Hematopoietic multipotent progenitor cell treated with erythropoietin and hydrocortisone succinate and interleukin-3 and kit ligand, for 4 days (in vitro differentiated cells): ENCODE data around the gene DENND5B.
"Not testable (repeated sequence)": the region's sequence is repeated elsewhere in the genome, so short reads cannot be mapped to it uniquely, and the experiment has no call there.

Experiments
- DNase-seq: peaks from one replicate; pipeline ENCODE4 v3.0.0-alpha.2; 2015

Gene DENND5B

DNA sequence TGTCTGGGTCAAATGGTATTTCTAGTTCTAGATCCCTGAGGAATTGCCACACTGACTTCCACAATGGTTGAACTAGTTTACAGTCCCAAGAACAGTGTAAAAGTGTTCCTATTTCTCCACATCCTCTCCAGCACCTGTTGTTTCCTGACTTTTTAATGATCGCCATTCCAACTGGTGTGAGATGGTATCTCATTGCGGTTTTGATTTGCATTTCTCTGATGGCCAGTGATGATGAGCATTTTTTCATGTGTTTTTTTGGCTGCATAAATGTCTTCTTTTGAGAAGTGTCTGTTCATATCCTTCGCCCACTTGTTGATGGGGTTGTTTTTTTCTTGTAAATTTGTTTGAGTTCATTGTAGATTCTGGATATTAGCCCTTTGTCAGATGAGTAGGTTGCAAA lies 40.3 kb downstream of the DENND5B start:
- DNase-seq = not testable (repeated sequence)

DNA sequence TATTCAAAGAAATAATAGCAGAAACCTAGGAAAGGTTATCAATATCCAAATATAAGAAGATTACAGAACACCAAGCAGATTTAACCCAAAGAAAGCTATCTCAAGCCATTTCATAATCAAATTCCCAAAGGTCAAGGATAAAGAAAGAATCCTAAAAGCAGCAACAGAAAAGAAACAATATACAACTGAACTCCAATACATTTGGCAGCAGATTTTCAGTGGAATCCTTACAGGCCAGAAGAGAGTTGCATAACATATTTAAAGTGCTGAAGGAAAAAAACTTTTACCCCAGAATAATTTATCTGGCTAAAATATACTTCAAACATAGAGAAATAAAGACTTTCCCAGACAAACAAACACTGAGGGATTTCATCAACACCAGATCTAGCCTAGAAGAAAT lies 54.3 kb downstream of the DENND5B start:
- no peak for DNase-seq

DNA sequence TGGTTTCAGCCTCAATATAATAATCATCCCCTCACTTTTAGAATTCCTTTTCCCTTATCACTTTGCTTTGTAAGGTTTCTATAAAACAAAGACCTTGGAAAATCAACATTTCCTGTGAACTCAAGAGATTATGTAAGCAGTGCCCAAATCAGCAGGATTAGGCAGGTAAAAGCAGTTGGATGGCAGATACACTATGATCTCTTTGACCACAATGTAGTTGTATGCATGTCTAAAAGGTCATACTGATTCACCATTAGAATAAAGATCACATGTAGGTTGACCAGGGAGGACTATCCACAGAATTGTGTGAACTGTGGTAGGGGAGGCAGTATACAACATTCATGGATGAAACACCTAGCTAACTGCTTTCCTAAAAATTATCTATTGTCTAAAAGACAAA lies 57.5 kb downstream of the DENND5B start:
- no peak for DNase-seq

DNA sequence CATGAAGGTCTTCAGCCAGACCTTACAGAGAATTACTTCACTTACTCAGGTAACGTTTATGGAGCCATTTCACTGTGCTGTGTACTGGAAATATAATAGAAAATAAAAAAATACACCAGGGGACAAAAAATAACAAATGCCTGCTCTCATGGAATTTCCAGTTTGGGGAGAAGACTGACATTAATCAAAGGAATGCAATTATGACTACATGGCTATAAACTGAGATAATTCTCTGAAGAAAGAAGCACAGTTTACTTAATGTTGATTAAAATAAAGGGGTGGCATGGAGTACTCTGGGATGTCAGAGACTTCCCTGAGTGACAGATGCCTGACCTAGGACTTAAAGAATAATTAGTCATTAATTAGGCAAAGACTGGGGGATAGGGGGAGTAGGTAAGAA lies 59.0 kb downstream of the DENND5B start:
- no peak for DNase-seq

DNA sequence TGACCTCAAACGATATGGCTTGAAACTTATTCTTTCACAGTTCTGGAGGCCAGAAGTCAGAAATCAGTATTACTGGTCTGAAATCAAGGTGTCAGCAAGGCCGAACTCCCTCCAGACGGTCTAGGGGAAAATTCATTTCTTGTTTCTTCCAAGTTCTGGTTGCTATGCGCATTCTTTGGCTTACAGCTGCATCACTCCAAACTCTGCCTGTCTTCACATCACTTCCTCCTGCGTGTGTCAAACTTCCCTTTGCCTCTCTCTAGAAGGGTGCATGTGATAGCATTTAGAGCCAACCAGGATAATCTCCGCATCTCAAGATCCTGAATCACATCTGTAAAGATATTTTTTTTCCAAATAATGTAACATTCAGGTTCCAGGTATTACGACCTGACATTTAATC lies 62.8 kb downstream of the DENND5B start:
- DNase-seq = no peak

DNA sequence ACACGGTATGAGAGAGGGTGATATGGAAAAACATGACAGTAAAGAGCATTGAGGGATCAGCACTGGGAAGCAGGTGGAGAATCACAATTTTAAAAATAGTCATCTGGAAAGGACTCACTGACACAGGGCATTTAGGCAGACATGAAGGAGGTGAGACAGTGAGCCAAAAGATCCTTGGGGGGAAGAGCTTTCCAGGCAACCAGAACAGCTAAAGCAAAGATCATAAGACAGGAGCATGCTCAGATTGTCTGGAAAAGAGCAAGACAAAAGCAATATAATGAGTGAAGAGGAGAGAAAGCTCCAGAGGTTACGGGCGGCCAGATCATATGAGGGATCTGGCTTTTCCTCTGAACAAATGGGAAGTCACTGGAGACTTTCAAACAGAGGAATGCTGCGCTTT lies 63.9 kb downstream of the DENND5B start:
- DNase-seq = no peak

DNA sequence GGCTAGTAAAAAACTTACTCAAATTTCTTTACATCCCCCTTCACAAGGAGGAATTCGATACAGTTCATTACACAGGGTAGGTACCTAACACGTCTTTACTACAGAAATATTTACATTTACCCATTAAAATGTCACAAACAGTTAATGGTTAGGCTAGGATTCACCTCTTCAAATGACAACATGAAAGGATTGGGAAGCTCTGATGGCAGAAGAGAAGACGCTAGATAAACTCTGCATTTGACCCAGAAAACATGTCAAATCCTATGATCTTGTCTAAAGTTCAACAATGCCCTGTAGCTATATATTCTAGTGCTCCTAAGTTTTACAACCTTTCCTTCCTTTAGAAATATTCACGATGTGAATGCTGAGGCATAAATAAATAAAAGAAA lies 64.8 kb downstream of the DENND5B start:
- no peak for DNase-seq

DNA sequence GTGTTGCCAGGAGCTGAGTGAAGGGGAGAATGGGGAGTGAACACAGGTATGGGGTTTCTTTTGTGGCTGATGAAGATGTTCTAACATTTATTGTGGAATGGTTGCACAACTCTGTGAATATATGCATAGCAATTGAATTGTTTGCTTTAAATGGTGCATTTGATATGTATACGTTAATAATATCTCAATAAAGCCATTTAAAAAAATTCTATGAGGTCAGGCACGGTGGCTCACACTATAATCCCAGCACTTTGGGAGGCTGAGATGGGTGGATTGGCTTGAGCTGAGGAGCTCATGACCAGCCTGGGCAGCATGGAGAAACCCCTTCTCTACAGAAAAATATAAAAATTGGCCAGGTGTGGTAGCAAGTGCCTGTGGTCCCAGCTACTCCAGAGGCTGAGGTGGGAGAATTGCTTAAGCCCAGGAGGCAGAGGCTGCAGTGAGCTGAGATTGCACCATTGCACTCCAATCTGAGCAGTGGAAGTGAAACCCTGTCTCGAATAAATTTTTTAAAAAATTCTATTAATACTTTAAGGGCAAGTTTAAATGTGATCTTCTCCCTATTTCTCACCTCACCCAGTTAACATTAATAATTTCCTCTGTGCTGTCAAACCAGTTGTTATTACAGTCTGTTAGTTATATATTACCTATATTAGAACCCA lies 65.3 kb downstream of the DENND5B start:
- DNase-seq = no peak

DNA sequence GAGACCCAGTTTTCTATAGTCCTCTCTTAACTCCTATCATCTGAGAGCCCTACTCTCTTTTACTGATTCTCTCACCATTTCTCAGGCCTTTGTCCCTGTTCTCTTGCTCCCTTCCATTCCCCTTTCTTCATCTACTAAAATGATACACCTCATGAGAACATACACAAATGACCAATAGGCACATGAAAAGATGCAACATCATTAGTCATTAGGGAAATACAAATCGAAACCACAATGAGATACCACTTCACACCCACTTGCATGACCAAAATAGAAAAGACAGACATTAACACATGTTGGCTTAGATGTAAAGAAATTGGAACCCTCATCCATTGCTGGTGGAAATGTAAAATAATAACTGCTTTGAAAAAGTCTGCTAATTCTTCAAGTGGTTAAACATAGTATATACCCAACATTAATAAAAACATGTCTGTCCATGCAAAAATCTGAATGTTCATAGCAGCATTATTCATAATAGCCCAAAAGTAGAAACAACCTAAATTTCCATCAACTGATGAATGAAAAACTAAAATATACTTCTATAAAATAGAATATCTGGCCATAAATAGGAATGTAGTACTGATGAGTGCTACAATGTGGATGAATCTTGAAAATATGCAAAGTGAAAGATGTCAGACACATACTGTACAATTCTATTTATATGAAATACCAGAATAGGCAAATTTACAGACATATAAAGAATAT lies 66.0 kb downstream of the DENND5B start:
- DNase-seq = peak; percentile 23

DNA sequence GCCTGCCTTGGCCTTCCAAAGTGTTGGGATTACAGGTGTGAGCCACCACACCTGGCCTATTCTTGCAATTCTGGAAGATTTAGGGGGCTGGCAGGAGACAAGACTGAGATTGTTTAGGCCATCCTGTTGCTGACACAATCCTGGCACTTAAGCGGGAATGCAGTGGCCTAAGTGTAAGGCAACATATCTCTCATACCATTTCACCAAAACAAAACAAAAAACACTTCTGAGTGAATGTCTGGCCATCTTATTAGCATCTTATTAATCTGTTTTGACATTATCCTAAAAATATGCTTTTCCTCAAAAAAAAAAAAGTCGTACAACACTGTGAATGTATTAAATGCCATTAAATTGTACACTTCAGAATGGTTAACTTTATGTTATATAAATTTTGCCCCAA lies 67.6 kb downstream of the DENND5B start:
- no peak for DNase-seq

DNA sequence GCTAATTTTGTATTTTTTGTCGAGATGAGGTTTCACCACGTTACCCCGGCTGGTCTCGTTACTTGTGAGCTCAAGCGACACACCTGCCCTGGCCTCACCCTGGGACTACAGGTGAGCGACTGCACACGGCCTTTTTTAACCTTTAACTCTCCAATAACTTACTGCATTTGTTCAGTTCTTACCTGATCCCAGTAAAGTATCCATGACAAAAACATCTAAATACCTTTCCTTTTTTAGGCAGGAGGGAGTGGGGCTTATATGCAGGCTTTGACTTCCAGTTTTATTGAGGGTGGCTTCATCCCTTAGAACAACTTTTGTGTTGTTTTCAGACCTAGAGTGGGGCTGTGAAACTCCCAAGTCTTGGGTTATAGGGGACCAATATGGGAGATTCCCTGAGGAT lies 68.3 kb downstream of the DENND5B start:
- no peak for DNase-seq

DNA sequence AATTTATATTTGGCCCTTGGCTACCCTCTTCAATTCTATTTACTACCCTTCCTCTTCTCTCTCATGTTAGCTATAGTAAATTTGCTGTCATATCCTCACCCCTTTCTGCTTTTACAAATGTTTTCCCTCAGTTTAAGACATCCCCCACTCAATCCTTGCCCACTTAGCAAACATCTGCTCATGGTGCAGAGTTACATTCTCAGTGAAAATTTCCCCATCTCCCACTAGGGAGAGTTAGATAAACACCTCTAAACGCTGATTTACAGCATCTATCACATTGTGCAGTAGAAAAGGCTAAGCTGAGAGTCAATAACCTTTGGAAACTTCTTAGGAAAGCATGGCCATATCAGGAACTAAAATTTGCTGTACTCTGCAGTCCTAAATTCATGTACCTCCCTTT lies 69.0 kb downstream of the DENND5B start:
- no peak for DNase-seq

DNA sequence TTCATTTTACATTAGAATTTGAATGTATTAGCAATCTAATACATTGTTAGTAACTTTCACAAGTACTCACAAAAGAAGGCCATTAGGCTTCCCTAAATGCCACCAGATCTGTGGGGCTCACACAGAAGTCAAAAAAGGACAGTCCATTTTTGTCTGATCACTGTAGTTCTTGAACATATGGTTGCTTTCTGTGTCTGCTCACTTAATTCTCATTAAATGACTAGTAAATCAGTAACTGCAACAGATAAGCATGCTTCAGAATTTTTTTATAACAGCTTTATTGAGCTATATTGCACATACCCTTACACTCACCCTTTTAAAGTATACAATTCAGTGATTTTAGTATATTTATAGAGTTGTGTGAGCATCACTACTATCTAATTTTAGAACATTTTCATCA lies 71.4 kb downstream of the DENND5B start:
- DNase-seq = no peak

DNA sequence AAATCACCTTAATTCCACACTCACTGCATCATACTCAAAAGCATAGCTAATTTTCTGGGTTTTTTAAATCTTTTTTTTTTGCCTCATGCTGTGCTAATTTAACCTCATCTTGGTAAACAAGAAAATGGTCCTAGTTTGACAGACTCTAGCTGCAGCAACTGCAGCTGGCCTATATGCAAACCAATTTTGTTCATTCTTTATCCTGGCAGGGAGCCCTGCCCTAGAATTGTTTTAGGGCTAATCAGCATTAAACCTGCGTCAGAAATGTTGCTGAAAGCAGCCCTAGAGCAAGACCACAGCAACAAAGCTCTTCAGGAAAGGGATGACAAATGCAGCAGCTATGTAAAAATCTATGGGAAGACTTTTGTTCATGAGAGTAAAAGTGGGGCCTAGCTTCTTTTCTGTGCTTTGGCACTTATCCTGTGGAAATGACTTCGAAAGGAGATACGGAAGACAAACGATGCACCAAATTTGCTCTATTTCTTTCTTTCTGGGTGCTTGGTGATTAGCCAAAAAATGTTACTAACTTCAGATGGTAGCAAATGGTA lies 72.2 kb downstream of the DENND5B start:
- DNase-seq = no peak

DNA sequence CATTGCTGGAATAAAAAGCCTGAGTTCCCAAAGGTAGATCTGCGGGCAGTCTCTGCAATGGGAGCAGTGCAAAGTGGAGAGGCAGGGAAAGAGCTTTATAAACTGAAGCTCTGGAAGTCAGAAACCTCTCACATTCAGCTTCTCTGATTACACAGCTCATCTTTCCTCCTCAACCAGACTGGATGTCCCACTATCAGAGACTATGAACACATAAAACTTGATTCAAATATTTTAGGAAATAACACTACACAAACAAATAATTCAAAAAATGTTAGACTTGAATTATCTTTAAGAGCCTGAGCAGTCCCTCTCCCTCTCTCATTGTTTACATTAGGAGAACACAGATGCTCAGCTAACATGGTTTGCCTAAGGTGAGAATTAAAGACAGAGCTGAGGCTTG lies 72.9 kb downstream of the DENND5B start:
- DNase-seq = no peak

DNA sequence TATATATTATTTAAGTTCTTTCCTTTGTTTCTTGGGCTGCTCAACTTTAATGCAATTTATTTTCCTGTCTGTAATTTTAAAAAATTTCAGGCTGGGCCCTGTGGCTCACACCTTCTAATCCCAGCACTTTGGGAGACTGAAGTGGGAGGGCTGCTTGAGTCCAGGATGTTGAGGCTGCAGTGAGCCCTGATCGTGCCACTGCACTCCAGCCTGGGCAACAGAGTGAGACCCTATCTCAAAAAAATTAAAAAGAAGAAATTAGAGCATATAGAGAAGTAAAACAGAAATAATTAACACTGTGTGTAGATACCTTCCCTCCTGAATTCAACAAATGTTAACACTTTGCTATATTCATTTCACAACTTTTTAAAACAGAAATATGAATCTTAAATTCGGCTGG lies 74.2 kb downstream of the DENND5B start:
- no peak for DNase-seq

DNA sequence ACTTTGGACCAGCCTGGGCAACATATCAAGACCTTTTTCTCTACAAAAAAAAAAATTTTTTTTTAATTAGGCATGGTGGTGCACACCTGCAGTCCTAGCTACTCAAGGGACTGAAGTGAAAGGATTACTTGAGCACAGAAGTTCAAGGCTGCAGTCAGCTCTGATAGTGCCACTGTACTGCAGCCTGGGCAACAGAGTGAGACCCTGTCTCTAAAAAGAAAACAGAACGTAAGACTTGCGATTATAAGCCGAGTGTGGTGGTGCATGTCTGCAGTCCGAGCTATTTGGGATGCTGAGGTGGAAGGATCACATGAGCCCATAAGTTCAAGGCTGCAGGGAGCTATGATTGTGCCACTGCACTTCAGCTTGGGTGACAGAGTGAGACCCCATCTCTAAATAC lies 76.0 kb downstream of the DENND5B start:
- no peak for DNase-seq

DNA sequence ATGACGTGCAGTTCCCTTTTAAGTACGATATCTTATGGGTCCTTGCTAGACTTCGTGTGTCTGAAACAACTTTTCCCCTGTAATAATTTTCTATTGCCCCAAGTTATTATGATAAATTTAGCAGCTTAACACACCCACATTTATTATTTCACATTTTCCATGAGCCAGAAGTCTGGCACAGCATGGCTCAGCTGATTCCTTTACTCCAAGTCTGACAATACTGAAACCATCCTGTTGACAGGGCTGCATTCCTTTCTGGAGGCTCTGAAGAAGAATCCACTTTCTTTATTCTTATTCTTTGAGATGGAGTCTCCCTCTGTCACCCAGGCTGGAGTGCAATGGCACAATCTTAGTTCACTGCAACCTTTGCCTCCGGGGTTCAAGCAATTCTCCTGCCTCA lies 80.9 kb downstream of the DENND5B start:
- no peak for DNase-seq

DNA sequence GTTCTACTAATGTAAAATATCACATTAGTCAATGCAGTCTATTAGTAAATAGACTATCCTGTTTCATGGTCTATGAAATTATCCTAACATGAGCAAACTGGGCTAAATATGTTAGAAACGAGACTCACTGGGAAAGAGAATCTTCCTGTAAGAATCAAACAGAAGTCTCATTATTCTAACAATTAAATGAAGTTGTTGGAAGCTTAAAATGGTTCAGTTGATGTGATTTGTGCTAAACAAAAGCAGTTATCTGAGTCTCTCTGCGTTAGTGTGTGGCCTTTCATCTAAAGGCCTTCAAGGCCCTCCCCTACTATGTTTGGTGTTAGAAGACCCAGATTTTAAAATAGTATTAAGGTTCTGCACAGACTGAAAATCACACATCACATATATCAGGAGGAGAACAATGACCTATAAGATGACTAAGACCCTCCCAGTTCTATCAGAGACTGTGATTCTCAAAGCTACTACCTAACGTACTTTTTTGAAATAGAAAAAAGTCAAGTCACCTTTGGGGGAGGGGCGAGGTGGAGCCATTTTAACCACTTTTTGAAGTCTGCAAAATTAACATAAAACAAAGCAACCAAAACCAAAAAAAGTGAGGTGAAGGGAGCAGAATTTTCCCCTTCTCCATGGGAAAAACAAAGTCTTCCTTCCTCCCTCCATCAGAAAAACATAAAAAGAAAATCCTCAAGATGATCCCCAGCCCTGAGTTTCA lies 82.3 kb downstream of the DENND5B start:
- DNase-seq = no peak

DNA sequence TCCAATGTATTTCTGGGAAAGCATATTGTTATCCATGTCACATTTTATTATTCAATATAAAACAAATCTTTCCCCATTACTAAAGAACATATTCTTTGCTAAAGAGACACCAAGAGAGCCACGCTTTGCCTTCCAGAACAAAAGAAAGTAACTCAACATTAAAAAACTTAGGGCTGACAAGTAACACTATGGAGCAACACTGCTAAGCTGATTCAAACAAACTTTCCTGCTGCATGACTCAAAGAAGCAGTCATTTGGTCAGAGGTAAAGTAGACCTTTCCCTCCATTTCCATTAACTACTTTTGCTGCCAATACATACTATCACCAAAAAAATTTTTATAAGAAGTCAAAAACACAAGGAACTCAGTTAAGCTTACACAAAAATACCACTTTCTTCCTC lies 83.0 kb downstream of the DENND5B start:
- no peak for DNase-seq

DNA sequence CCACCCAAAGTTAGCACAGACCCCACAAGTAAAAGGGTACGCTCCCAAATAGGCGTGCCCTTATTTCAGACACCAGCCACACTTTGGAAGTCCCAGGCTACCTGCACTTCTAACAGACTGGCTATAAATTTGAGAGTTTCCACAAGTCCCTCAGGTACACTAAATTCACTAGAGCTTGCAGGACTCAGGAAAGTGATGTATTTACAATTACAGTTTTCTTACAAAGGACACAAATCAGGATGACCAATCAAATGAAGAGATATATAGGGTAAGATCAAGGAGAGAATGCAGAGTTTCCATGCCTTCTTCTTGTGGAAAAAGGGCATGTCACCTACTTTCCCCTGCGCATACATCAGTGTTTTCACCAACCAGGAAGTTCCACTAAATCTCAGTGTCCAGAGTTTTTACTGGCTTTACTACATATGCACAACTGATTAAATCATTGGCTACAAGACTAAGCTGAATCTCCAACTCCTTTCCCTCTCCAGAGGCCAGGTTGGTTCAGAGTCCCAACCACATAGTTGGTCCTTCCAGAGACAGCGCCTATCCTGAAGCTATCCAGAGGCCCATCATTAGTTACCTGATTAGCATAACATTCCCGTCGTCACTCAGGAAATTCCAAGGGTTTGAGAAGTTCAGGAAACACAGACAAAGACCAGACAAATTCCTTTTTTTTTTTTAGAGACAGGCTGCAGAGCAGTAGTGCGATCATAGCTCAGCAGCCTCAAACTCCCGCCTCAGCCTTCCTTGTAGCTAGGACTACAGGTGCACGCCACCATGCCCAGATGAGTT lies 84.2 kb downstream of the DENND5B start:
- no peak for DNase-seq

DNA sequence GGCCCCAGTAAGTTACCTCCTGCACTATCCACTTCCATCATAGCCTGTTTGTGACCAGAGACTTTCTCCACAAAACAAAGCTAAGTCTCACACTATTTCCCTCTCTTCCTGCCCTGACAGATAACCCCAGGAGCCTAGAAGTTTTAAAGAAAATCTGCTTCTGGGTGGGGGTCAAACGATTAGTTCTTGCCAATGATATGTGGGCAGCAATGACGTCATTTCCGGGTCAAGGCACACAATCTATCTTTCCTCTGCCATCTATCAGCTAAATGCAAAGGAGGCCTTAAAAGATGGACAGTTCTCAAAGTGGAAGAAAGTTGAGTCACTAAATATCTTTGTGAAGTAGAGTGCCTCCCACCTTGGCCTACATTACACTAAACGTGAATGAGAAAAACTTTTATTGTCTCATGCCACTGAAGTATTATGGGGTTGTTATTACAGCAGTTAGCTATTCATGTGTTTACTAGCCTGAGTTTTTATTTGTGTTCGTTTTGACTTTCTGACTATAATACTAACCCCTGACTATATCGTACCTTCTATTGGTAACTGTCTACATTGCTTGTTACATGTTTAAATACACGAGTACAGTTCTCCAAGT lies 86.2 kb downstream of the DENND5B start:
- DNase-seq = no peak

DNA sequence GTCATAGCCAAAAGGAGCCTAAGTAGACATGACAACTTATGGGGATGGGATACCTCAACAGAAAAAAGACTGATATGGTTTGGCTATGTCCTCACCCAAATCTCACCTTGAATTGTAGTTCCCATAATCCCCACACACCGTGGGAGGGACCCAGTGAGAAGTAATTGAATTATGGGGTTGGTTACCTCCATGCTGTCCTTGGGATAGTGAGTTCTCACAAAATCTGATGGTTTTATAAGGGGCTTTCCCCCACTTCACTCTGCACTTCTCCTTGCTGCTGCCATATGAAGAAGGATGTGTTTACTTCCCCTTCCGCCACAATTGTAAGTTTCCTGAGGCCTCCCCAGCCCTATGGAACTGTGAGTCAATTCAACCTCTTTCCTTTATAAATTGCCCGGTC lies 89.9 kb downstream of the DENND5B start:
- not testable (repeated sequence) for DNase-seq
